Heart left ventricle (tissue), 16 donors: Measurements from ENCODE around the gene GMPPA. TPM values are rescaled to one million over a fixed set of nuclear protein-coding genes. Genes with fewer than 3 reads are reported as not detected.

ENCODE experiments used
- ATAC-seq, 4 donors: fragments of 200-7000 bp; cut with Tn5 transposase; one replicate each; pipeline ENCODE4 v1.9.1; 2020 to 2022; ENCODE audit warnings: moderate library complexity in 4 of 4, mild to moderate bottlenecking in 3 of 4, moderate number of reproducible peaks in 1 of 4
- DNase-seq, 5 donors: peaks; one replicate each; pipeline ENCODE4 v3.0.0-alpha.2; 2020
- H3K27ac ChIP-seq, 12 donors: fragments of 200-600 bp; sonication (generic) in 4 of 12; one replicate each; pipeline versions ENCODE4 v1.5.0 to v1.8.0; 2016 to 2022; ENCODE audit warnings: mild to moderate bottlenecking in 2 of 12
- H3K27me3 ChIP-seq, 9 donors: fragments of 200-600 bp; sonication (generic) in 2 of 9; one replicate each; pipeline versions ENCODE4 v1.5.1 to v1.8.0; 2016 to 2022; ENCODE audit warnings: mild to moderate bottlenecking in 3 of 9
- H3K36me3 ChIP-seq, 9 donors: fragments of 200-600 bp; sonication (generic) in 2 of 9; one replicate each; pipeline versions ENCODE4 v1.5.0 to v1.8.0; 2018 to 2022; ENCODE audit warnings: mild to moderate bottlenecking in 2 of 9
- H3K4me1 ChIP-seq, 12 donors: fragments of 200-600 bp; sonication (generic) in 4 of 12; one replicate each; pipeline versions ENCODE4 v1.5.0 to v1.8.0; 2016 to 2022; ENCODE audit warnings: mild to moderate bottlenecking in 3 of 12
- H3K4me3 ChIP-seq, 12 donors: fragments of 200-600 bp; sonication (generic) in 4 of 12; one replicate each; pipeline versions ENCODE4 v1.5.0 to v1.8.0; 2017 to 2022; ENCODE audit warnings: mild to moderate bottlenecking in 9 of 12, moderate library complexity in 4 of 12
- H3K9me3 ChIP-seq, 12 donors: fragments of 200-600 bp; sonication (generic) in 4 of 12; one replicate each; pipeline versions ENCODE4 v1.5.0 to v1.8.0; 2016 to 2022; ENCODE audit warnings: mild to moderate bottlenecking in 1 of 12
- CTCF ChIP-seq, 12 donors: fragments of 200-600 bp; sonication (generic) in 4 of 12; IDR thresholded peaks; one replicate each; pipeline versions ENCODE4 v1.5.0 to v1.8.0; 2018 to 2022; ENCODE audit warnings: antibody characterized with exemption in 12 of 12, mild to moderate bottlenecking in 5 of 12
- POLR2A ChIP-seq, 2 donors: fragments of 450-650 bp; IDR thresholded peaks; one replicate each; pipeline ENCODE4 v1.6.1; 2017; ENCODE audit warnings: antibody characterized with exemption in 2 of 2, mild to moderate bottlenecking in 2 of 2, moderate library complexity in 2 of 2
- WGBS, 4 donors: extraction: QIAGEN DNeasy Blood & Tissue Kit in 2 of 4; methylation state at CpG; one replicate each; pipeline versions ENCODE4 v1.1.5 to v1.1.7; 2013 to 2018; 5-methylcytosine and 5-hydroxymethylcytosine counted together
- intact Hi-C, 10 donors: fragments of 100-400 bp; cut with DNase I; formaldehyde crosslinking; loops; one replicate each; pipeline versions ENCODE4 v1.11.1 to v1.14.2; 2022
- polyA plus RNA-seq, 2 donors: library from polyadenylated mRNA; stranded (reverse); fragments of 200-250 nt; gene quantifications; one replicate each; pipeline ENCODE4 v1.2.3, GENCODE V29; 2013
- total RNA-seq, 9 donors: library from RNA; depleted of rRNA in 2 of 9; stranded (reverse); fragments of >200 nt in 2 of 9; fragmentation: NEBNext Ultra II Directional in 3 of 9; extraction: Animal tissue kit (Norgen Biotek cat#: 25700) in 3 of 9; gene quantifications; one replicate each; pipeline versions ENCODE4 v1.1.0 to v1.2.4, GENCODE V29; 2016 to 2023
- donor health status: ischemic (EF 13 %, LVEDD 7.1; RV severe dilation, severe dysfunction).
- donor health status: healthy with polysubstance abuse.
- donor health status: DM: no; HTN: yes; CAD: no.
- donor health status: DM: no; HTN: no; CAD: no.
- donor health status: ischemic (EF 25% LVEDD 6.9; RV normal size, moderate dysfunction).
- donor health status: ischemic (EF 25% LVEDD 5.7; RV mildly dilated, moderate dysfunction).
- donor health status: healthy.
- donor health status: DM: yes; HTN: yes; CAD: no.
- donor health status: ischemic (EF 35%, LVEDD 5.7; RV mildly dilated, moderate dysfunction).
- donor health status: nonischemic (EF 11% LVEDD 7.7; RV severe dilation, severe dysfunction).
- donor health status: DM: yes; HTN: yes; CAD: no.
- donor health status: PGD.
- donor health status: ischemic (EF 29% LVEDD 5.4; RV normal size, mild dysfunction).
- donor health status: nonischemic (EF 23%, LVEDD 6.1; RV moderate dilation, normal function).

The GMPPA gene
- total and polyA plus RNA-seq, 11 donors: 15.8 to 35.5 (median 20.1) TPM

GRCh38 chr2:219527076-219527394 is 28.3 kb downstream of the GMPPA start:
- DNase-seq: peak in 1 of 5 donors; percentile 54
- Histone ChIP-seq H3K4me3 (no peak overlapping the region), H3K36me3 (no peaks in the 10 kb centered on the region), H3K27me3 (peaks cover 6 to 78% (median 31%) of the 10 kb centered on the region in 9 donors), H3K27ac (peak overlapping the region in 1 of 12 donors; percentile 53), H3K9me3 (no peaks in the 10 kb centered on the region), H3K4me1 (peaks cover 0 to 42% (median 22%) of the 10 kb centered on the region in 12 donors)
- peak; percentile 51 to 69 (median 61) for ATAC-seq
- 30 to 47% (median 38%) methylated on average over 6 of the region's 6 CpGs for WGBS, 4 donors
- intact Hi-C loops: loop anchor here in 7 of 10 donors (5.0 kb wide), 3 partner anchors 35 to 70 kb away; no protein-coding TSS in a partner anchor
- TF ChIP-seq CTCF (IDR thresholded peaks at IDR 0.05) (no peak), POLR2A (IDR thresholded peaks at IDR 0.05) (no peak)

DNA sequence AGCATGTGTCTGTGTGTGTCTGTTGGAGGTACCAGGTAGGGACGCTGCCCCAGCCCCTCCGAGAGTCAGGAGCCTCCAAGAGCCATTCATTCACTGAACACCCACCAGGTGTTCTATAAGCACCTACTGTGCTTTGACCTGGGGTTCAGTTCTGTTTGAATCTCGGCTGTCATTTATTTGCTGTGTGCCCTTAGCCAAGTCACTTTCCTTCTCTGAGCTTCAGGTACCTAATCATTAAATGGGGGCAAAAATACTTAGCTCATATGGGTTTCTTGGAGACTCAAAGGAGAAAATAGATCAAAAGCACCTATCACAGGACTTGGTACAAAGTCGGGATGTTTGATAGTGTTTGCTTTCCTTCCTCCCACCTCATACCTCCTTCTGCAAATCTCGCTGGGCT is 28.8 kb downstream of the GMPPA start:
- intact Hi-C loops: loop anchor here in 7 of 10 donors (5.0 kb wide), 3 partner anchors 35 to 70 kb away; no protein-coding TSS in a partner anchor

GRCh38 chr2:219530048-219530963 is 31.6 kb downstream of the GMPPA start:
- Histone ChIP-seq H3K36me3 (no peaks in the 10 kb centered on the region), H3K4me3 (peak overlapping the region in 3 of 12 donors; percentile 15 to 40 (median 26)), H3K9me3 (no peaks in the 10 kb centered on the region), H3K27ac (no peak overlapping the region), H3K27me3 (peaks cover 0 to 48% (median 11%) of the 10 kb centered on the region in 9 donors), H3K4me1 (peaks cover 0 to 26% (median 13%) of the 10 kb centered on the region in 12 donors)
- DNase-seq: peak; percentile 82 to 92 (median 84)
- TF ChIP-seq POLR2A (IDR thresholded peaks at IDR 0.05) (no peak), CTCF (IDR thresholded peaks at IDR 0.05) (peak; percentile 92 to 98 (median 95))
- WGBS, 4 donors: 10 to 20% (median 15%) methylated on average over 12 to 21 of the region's 21 CpGs
- intact Hi-C loops: loop anchor here in 9 of 10 donors (1.0 to 5.0 kb wide), 9 partner anchors 33 to 128 kb away; partner anchors contain the start of gene GMPPA (in 1 of the 9)
- peak; percentile 69 to 88 (median 82) for ATAC-seq

More for the DNA sequence above, 28.8 kb downstream of the GMPPA start:
- Histone ChIP-seq H3K4me1 (peaks cover 0 to 38% (median 18%) of the 10 kb centered on the region in 12 donors), H3K4me3 (no peak overlapping the region), H3K27me3 (peaks cover 5 to 74% (median 31%) of the 10 kb centered on the region in 9 donors), H3K27ac (no peak overlapping the region), H3K9me3 (no peaks in the 10 kb centered on the region), H3K36me3 (no peaks in the 10 kb centered on the region)
- no peak for DNase-seq
- no peak for TF ChIP-seq CTCF (IDR thresholded peaks at IDR 0.05)
- no peak for TF ChIP-seq POLR2A (IDR thresholded peaks at IDR 0.05)
- WGBS, 4 donors: 60 to 74% (median 66%) methylated on average over 4 to 5 of the region's 5 CpGs
- ATAC-seq: no peak
